Adrenal gland (tissue), 5 donors: ENCODE results near the gene SLC2A13.

Experiments used
- CTCF ChIP-seq, 6 experiments: fragments of 450-650 bp in 4 of 6; fragments of 200-600 bp in 2 of 6; sonication (generic) in 1 of 6; IDR thresholded peaks; 1 replicate in 5 of 6; 2 replicates in 1 of 6; pipeline versions ENCODE4 v1.5.1 to v1.8.0; 2016 to 2021; ENCODE audit warnings: antibody characterized with exemption in 6 of 6, mild to moderate bottlenecking in 2 of 6, moderate library complexity in 1 of 6
- POLR2A ChIP-seq, 2 donors: fragments of 450-650 bp; IDR thresholded peaks; one replicate each; pipeline ENCODE4 v1.6.1; 2017; ENCODE audit warnings: antibody characterized with exemption in 2 of 2, mild to moderate bottlenecking in 2 of 2, moderate library complexity in 1 of 2
- donor health status: DM: no; HTN: no; CAD: no.

DNA sequence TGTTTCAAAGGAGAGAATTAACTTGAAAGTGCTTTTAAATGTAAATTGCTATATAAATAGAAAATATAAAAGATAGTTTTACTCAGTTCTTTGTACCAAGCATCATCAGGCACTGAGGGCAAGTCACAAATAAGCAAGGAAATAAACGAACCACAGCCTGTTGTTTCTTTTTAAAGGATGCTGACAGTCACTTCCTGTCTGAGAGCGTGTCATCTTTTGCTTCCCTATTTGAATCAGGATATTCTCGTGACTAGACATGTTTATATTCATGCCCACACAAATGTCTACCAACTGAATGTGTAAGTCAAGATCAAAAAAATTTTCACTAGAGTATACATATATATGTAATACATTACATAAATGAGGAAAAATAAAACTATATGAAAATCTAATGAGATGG lies 31.4 kb upstream of the SLC2A13 start:
- TF ChIP-seq CTCF (IDR thresholded peaks at IDR 0.05) (no peak), POLR2A (IDR thresholded peaks at IDR 0.05) (no peak)
